GM10266 (cell line): Measurements from ENCODE around the gene CAPZA1.

ENCODE experiments used
- DNase-seq: peaks from one replicate; pipeline ENCODE4 v3.0.0; 2012; ENCODE audit errors: extremely low spot score
- TF ChIP-seq, protein P1 (sequence below): IDR thresholded peaks from 2 replicates; pipeline ENCODE4 v1.5.1; 2012; ENCODE audit warnings: mild to moderate bottlenecking, low read depth; ENCODE audit not compliant: control insufficient read depth, insufficient read depth; ENCODE audit errors: missing control alignments

The CAPZA1 gene

DNA sequence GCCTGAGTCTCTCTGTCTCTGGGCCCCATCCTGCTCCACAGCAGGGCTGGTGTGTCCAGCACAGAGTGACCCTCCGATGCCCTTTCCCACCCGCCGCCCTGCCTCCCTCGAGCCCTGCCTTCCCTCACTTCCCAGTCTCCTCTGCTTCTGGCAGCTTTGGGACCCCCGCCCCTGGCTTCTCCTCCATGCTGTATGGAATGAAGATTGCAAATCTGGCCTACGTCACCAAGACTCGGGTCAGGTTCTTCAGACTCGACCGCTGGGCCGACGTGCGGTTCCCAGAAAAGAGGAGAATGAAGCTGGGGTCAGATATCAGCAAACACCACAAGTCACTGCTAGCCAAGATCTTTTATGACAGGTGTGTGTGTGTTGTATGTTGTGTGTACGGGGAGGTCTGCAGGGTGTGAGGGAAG lies 69.2 kb downstream of the CAPZA1 start:
- TF ChIP-seq, protein P1, sequence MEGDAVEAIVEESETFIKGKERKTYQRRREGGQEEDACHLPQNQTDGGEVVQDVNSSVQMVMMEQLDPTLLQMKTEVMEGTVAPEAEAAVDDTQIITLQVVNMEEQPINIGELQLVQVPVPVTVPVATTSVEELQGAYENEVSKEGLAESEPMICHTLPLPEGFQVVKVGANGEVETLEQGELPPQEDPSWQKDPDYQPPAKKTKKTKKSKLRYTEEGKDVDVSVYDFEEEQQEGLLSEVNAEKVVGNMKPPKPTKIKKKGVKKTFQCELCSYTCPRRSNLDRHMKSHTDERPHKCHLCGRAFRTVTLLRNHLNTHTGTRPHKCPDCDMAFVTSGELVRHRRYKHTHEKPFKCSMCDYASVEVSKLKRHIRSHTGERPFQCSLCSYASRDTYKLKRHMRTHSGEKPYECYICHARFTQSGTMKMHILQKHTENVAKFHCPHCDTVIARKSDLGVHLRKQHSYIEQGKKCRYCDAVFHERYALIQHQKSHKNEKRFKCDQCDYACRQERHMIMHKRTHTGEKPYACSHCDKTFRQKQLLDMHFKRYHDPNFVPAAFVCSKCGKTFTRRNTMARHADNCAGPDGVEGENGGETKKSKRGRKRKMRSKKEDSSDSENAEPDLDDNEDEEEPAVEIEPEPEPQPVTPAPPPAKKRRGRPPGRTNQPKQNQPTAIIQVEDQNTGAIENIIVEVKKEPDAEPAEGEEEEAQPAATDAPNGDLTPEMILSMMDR: no peak
- no peak for DNase-seq

DNA sequence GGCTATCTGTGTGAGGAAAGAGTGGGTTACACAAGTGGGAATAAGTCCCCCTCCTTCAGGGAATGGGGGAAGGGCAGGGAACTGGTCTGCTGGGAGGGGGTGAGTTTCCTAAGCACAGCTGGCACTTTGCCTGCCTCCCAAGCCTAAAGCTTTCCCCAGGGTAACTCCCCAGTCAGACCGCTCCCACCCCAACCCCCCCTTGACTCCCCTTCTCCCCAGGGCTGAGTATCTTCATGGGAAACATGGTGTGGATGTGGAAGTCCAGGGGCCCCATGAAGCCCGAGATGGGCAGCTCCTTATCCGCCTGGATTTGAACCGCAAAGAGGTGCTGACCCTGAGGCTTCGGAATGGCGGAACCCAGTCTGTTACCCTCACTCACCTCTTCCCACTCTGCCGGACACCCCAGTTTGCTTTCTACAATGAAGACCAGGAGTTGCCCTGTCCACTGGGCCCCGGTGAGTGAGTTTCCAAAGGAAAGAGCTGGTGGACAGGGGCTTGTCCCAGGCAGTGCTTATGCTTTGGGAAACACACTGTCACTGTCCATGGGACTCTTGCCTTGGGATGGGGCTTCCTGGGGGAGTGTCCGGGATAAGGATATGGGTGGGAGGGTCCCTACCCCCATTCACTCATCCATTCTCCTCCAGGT lies 69.7 kb downstream of the CAPZA1 start:
- no peak for DNase-seq
- TF ChIP-seq, protein P1: no peak

- DNase-seq: no peak
- TF ChIP-seq, protein P1: no peak
Observed at GRCh38 chr1:112689842-112690237, 70.2 kb downstream of the CAPZA1 start.

DNA sequence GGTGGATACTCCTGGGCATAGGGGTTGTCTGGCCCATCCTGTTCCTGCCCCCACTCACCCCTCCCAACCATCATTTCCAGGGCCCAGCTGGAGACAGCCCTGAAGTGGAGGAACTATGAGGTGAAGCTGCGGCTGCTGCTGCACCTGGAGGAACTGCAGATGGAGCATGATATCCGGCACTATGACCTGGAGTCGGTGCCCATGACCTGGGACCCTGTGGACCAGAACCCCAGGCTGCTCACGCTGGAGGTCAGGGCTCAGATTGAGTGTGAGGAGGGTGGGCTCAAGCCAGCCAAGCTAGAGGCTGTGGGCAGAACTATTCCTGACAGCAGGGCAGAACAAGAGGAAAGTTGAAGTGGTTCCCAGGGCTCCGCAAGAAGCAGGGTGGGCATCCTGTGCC lies 73.0 kb downstream of the CAPZA1 start:
- TF ChIP-seq, protein P1: no peak
- no peak for DNase-seq

DNA sequence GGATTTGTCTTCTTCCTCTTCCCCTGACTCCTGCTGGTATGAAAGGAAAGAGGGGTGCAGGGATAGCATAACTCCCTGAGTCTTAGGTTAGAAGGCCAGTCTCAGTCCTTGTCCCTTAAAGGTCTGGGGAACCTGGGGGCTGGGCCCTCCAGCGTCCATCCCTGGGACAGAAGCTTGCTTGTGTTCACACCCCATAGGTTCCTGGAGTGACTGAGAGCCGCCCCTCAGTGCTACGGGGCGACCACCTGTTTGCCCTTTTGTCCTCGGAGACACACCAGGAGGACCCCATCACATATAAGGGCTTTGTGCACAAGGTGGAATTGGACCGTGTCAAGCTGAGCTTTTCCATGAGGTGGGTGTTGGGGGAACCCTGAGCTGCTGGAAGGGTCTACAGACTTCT lies 74.2 kb downstream of the CAPZA1 start:
- TF ChIP-seq, protein P1: no peak
- no peak for DNase-seq

GRCh38 chr1:112694363-112694929 lies 74.8 kb downstream of the CAPZA1 start:
- no peak for DNase-seq
- TF ChIP-seq, protein P1: no peak

DNA sequence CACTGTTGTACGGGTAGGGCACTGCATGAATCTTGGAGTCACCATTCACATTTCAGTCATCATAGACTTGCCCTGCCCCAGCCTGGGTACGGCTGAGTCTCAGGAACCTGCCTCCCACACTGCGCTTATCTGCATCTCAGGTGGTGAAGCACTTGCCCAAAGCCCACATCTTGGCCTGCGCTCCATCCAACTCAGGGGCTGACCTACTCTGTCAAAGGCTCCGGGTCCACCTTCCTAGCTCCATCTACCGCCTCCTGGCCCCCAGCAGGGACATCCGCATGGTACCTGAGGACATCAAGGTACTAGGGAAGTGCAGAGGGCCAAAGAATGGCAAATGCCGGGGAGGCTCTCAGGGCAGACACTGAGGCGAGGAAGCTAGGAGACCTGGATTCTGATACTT lies 75.6 kb downstream of the CAPZA1 start:
- DNase-seq: no peak

More for the DNA sequence above, 75.6 kb downstream of the CAPZA1 start:
- TF ChIP-seq, protein P1: no peak
